ENCODE results near the gene IFTAP. TPM values are rescaled to one million over a fixed set of nuclear protein-coding genes. Genes with fewer than 3 reads are reported as not detected.

The IFTAP gene
- total and polyA plus RNA-seq, 4 donors: 13.5 to 62.1 (median 22.0) TPM

DNA sequence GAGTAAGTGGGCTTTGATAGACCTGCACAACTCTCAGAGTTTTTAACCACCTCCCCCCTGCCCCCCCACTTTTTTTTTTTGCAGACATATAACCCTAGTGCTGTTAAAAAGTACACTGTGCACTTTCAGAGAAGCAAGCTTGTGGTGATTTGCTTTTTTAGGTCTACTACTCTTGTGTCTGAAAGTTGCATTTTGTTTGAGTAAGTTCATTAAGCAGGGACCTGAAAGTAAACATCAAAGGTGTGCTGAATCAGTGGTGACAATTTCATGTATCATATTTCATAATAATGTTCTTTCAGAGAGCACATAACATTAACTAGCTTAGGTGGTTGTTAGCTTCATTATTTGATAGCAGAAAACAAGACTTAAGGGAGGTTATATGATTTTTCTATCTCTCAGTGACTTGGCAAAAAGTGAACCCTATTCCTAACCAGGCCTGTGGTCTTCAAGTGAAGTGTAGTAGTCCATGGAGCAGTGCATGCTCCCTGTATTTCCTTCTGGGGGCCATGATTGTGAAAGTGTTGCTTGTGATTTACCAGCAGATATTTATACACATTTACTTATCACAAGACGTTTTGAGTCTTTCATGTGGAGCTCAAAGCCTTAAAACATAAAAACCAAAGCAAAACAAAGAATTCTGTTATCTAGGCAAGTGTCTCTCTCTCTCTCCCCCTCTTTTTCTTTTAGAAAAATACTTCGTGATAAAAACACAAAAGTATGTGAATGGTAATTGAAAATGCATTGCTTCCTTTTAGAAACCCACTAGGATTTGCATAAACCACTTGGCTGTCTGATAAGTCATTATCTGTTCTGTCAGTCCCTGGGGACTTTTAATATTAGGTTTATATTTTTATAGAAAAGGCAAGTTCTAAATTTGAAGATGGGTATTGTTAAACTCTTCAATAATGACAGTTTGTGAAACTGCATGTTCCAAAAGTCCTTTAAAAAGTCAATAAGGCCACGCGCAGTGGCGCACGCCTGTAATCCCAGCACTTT lies 11.2 kb downstream of the IFTAP start:
- H3K9me3 ChIP-seq (ENCODE audit: control insufficient read depth, low read length): no peaks in the 10 kb centered on the region
- DNase-seq (no peak), ATAC-seq (ENCODE audit: low FRiP score) (no peak)
- no peaks in the 10 kb centered on the region for H3K4me1 ChIP-seq (ENCODE audit: control insufficient read depth in 1 of 2, insufficient read depth in 2 of 2, low read length in 2 of 2)
- 81 to 88% methylated on average over 6 of the region's 6 CpGs for WGBS, 2 donors
- H3K4me3 ChIP-seq (ENCODE audit: low read length in 2 of 2): no peak overlapping the region
- no peaks in the 10 kb centered on the region for H3K27me3 ChIP-seq (ENCODE audit: control insufficient read depth in 1 of 2, insufficient read depth in 2 of 2, low read length in 1 of 2)
- intact Hi-C loops (cut with DNase I): no loop called here
- H3K27ac ChIP-seq (ENCODE audit: low read depth in 1 of 2, low read length in 2 of 2): no peak overlapping the region
- H3K36me3 ChIP-seq (ENCODE audit: control insufficient read depth in 1 of 2, insufficient read depth in 2 of 2, low read length in 1 of 2): no peaks in the 10 kb centered on the region

GRCh38 chr11:36608491-36609199 lies 14.3 kb downstream of the IFTAP start:
- Histone ChIP-seq H3K27ac (ENCODE audit: low read depth in 1 of 2, low read length in 2 of 2) (no peak overlapping the region), H3K4me3 (ENCODE audit: low read length in 2 of 2) (no peak overlapping the region), H3K9me3 (ENCODE audit: control insufficient read depth, low read length) (no peaks in the 10 kb centered on the region), H3K36me3 (ENCODE audit: control insufficient read depth in 1 of 2, insufficient read depth in 2 of 2, low read length in 1 of 2) (no peaks in the 10 kb centered on the region), H3K4me1 (ENCODE audit: control insufficient read depth in 1 of 2, insufficient read depth in 2 of 2, low read length in 2 of 2) (no peaks in the 10 kb centered on the region), H3K27me3 (ENCODE audit: control insufficient read depth in 1 of 2, insufficient read depth in 2 of 2, low read length in 1 of 2) (no peaks in the 10 kb centered on the region)
- ATAC-seq (ENCODE audit: low FRiP score) (no peak), DNase-seq (no peak)
- intact Hi-C loops (cut with DNase I): no loop called here
- WGBS, 2 donors: 73 to 81% methylated on average over 1 of the region's 1 CpG

DNA sequence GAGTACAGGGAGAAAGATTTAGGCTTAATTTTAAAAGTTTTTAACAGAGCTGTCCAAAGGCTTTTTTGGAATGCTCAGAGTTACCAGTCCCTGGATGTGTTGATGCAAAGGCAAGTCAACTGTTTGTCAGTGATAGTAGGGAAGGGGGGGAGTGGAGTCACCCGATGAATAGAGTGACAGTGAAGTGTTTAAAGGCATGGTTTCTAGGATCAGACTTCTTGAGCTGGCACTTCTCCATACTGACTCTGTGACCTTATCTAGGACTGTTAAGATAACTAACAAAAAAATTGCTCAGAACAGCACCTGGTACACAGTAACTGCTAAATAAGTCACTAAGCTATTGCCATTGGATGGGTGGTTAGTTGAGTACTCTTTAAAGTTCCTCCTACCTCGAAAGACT lies 15.1 kb downstream of the IFTAP start:
- ATAC-seq (ENCODE audit: low FRiP score) (no peak), DNase-seq (no peak)
- Histone ChIP-seq H3K27me3 (ENCODE audit: control insufficient read depth in 1 of 2, insufficient read depth in 2 of 2, low read length in 1 of 2) (no peaks in the 10 kb centered on the region), H3K4me3 (ENCODE audit: low read length in 2 of 2) (no peak overlapping the region), H3K4me1 (ENCODE audit: control insufficient read depth in 1 of 2, insufficient read depth in 2 of 2, low read length in 2 of 2) (no peaks in the 10 kb centered on the region), H3K9me3 (ENCODE audit: control insufficient read depth, low read length) (no peaks in the 10 kb centered on the region), H3K36me3 (ENCODE audit: control insufficient read depth in 1 of 2, insufficient read depth in 2 of 2, low read length in 1 of 2) (no peaks in the 10 kb centered on the region), H3K27ac (ENCODE audit: low read depth in 1 of 2, low read length in 2 of 2) (no peak overlapping the region)
- WGBS, 2 donors: 70 to 80% methylated on average over 2 of the region's 2 CpGs
- intact Hi-C loops (cut with DNase I): no loop called here

DNA sequence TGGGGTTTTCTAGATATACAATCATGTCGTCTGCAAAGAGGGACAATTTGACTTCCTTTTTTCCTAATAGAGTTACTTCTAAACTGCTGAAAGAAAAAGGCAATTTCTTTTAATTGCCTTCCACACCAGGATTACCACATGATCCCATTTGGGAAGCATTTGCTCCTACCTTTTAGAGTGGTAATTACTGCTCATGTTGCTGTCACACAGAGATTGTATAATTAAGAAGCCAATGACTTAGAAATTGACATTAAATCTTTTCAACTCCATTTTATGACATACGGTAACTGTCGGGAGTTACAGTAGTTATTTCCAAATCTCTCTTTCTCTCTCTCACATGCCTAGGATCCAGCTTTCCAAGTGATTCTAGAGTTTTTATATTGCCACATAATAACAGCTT lies 21.5 kb downstream of the IFTAP start:
- Histone ChIP-seq H3K4me3 (ENCODE audit: low read length in 2 of 2) (no peak overlapping the region), H3K36me3 (ENCODE audit: control insufficient read depth in 1 of 2, insufficient read depth in 2 of 2, low read length in 1 of 2) (no peaks in the 10 kb centered on the region), H3K4me1 (ENCODE audit: control insufficient read depth in 1 of 2, insufficient read depth in 2 of 2, low read length in 2 of 2) (peaks cover 0 to 6% of the 10 kb centered on the region in 2 donors), H3K9me3 (ENCODE audit: control insufficient read depth, low read length) (no peaks in the 10 kb centered on the region), H3K27ac (ENCODE audit: low read depth in 1 of 2, low read length in 2 of 2) (no peak overlapping the region), H3K27me3 (ENCODE audit: control insufficient read depth in 1 of 2, insufficient read depth in 2 of 2, low read length in 1 of 2) (no peaks in the 10 kb centered on the region)
- 80 to 82% methylated on average over 3 of the region's 3 CpGs for WGBS, 2 donors
- intact Hi-C loops (cut with DNase I): no loop called here
- no peak for DNase-seq
- ATAC-seq (ENCODE audit: low FRiP score): no peak

GRCh38 chr11:36617543-36618362 lies 23.5 kb downstream of the IFTAP start:
- no peak for ATAC-seq (ENCODE audit: low FRiP score)
- intact Hi-C loops (cut with DNase I): no loop called here

DNA sequence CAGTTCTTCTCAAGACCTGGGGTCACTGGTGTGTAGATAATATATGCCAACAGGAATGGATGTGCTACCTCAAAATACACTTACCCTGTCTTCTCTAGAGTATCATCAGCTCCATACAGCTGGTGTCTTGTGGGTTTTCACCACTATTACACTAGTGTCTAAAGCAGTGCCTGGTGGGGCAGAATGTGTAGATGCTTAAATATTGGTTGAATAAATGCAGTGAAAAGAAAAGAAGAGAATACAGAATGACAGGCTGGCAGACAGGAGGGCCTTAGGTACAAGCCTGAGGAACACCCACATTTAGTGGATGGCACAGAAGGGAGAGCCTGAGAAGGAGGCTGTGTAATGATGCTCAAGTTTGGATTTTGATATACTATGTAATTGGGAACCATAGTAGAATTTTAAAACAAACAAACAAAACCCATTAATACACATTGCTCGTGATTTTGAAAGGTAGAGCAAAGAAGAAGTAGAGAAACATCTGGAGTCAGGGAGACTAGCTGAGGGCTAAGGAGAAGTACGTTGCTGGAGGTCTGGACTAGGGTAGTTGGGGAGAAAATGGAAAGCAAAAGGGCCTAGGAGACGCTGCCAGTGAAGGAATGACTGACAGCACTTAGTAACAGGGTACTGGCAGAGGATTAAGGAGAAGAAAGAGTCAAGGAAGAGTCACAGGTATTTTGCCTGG lies 24.2 kb downstream of the IFTAP start:
- H3K27me3 ChIP-seq (ENCODE audit: control insufficient read depth in 1 of 2, insufficient read depth in 2 of 2, low read length in 1 of 2): no peaks in the 10 kb centered on the region
- H3K9me3 ChIP-seq (ENCODE audit: control insufficient read depth, low read length): no peaks in the 10 kb centered on the region
- DNase-seq (no peak), ATAC-seq (ENCODE audit: low FRiP score) (no peak)
- intact Hi-C loops (cut with DNase I): no loop called here
- WGBS, 2 donors: 55 to 61% methylated on average over 3 of the region's 3 CpGs
- H3K36me3 ChIP-seq (ENCODE audit: control insufficient read depth in 1 of 2, insufficient read depth in 2 of 2, low read length in 1 of 2): no peaks in the 10 kb centered on the region
- no peak overlapping the region for H3K27ac ChIP-seq (ENCODE audit: low read depth in 1 of 2, low read length in 2 of 2)
- H3K4me3 ChIP-seq (ENCODE audit: low read length in 2 of 2): peak overlapping the region in 1 of 2 donors; percentile 19
- peaks cover 0 to 6% of the 10 kb centered on the region in 2 donors for H3K4me1 ChIP-seq (ENCODE audit: control insufficient read depth in 1 of 2, insufficient read depth in 2 of 2, low read length in 2 of 2)

More at GRCh38 chr11:36617543-36618362, 23.5 kb downstream of the IFTAP start:
- no peak overlapping the region for H3K4me3 ChIP-seq (ENCODE audit: low read length in 2 of 2)
- no peak overlapping the region for H3K27ac ChIP-seq (ENCODE audit: low read depth in 1 of 2, low read length in 2 of 2)
- no peak for DNase-seq
- no peaks in the 10 kb centered on the region for H3K36me3 ChIP-seq (ENCODE audit: control insufficient read depth in 1 of 2, insufficient read depth in 2 of 2, low read length in 1 of 2)
- H3K27me3 ChIP-seq (ENCODE audit: control insufficient read depth in 1 of 2, insufficient read depth in 2 of 2, low read length in 1 of 2): no peaks in the 10 kb centered on the region
- 95% methylated on average over 6 of the region's 6 CpGs for WGBS, 2 donors
- peaks cover 0 to 6% of the 10 kb centered on the region in 2 donors for H3K4me1 ChIP-seq (ENCODE audit: control insufficient read depth in 1 of 2, insufficient read depth in 2 of 2, low read length in 2 of 2)
- no peaks in the 10 kb centered on the region for H3K9me3 ChIP-seq (ENCODE audit: control insufficient read depth, low read length)

- no peak overlapping the region for H3K4me3 ChIP-seq (ENCODE audit: low read length in 2 of 2)
These were observed 25.2 kb downstream of the IFTAP start for GRCh38 chr11:36619502-36619901.

GRCh38 chr11:36620246-36620645 lies 25.9 kb downstream of the IFTAP start:
- DNase-seq: no peak

More at GRCh38 chr11:36619502-36619901, 25.2 kb downstream of the IFTAP start:
- Histone ChIP-seq H3K27ac (ENCODE audit: low read depth in 1 of 2, low read length in 2 of 2) (no peak overlapping the region), H3K4me1 (ENCODE audit: control insufficient read depth in 1 of 2, insufficient read depth in 2 of 2, low read length in 2 of 2) (peaks cover 0 to 6% of the 10 kb centered on the region in 2 donors), H3K36me3 (ENCODE audit: control insufficient read depth in 1 of 2, insufficient read depth in 2 of 2, low read length in 1 of 2) (peaks cover 0 to 3% of the 10 kb centered on the region in 2 donors), H3K9me3 (ENCODE audit: control insufficient read depth, low read length) (no peaks in the 10 kb centered on the region), H3K27me3 (ENCODE audit: control insufficient read depth in 1 of 2, insufficient read depth in 2 of 2, low read length in 1 of 2) (no peaks in the 10 kb centered on the region)
- intact Hi-C loops (cut with DNase I): no loop called here
- no peak for DNase-seq
- no peak for ATAC-seq (ENCODE audit: low FRiP score)
- WGBS, 2 donors: 10 to 11% methylated on average over 5 of the region's 5 CpGs

More at GRCh38 chr11:36620246-36620645, 25.9 kb downstream of the IFTAP start:
- no peak overlapping the region for H3K4me3 ChIP-seq (ENCODE audit: low read length in 2 of 2)
- no peak overlapping the region for H3K27ac ChIP-seq (ENCODE audit: low read depth in 1 of 2, low read length in 2 of 2)
- intact Hi-C loops (cut with DNase I): no loop called here
- H3K4me1 ChIP-seq (ENCODE audit: control insufficient read depth in 1 of 2, insufficient read depth in 2 of 2, low read length in 2 of 2): peaks cover 0 to 6% of the 10 kb centered on the region in 2 donors
- peaks cover 0 to 3% of the 10 kb centered on the region in 2 donors for H3K36me3 ChIP-seq (ENCODE audit: control insufficient read depth in 1 of 2, insufficient read depth in 2 of 2, low read length in 1 of 2)
- no peaks in the 10 kb centered on the region for H3K27me3 ChIP-seq (ENCODE audit: control insufficient read depth in 1 of 2, insufficient read depth in 2 of 2, low read length in 1 of 2)
- H3K9me3 ChIP-seq (ENCODE audit: control insufficient read depth, low read length): no peaks in the 10 kb centered on the region
- ATAC-seq (ENCODE audit: low FRiP score): no peak
